GM19372 (cell line): ENCODE results near the gene DLL1.

Experiments used
- ATAC-seq: cut with Tn5 transposase; IDR thresholded peaks from one replicate; pipeline ENCODE4 v1.9.1; 2021; ENCODE audit warnings: mild to moderate bottlenecking, low read depth, moderate library complexity; ENCODE audit not compliant: unreplicated experiment

DLL1 gene

DNA sequence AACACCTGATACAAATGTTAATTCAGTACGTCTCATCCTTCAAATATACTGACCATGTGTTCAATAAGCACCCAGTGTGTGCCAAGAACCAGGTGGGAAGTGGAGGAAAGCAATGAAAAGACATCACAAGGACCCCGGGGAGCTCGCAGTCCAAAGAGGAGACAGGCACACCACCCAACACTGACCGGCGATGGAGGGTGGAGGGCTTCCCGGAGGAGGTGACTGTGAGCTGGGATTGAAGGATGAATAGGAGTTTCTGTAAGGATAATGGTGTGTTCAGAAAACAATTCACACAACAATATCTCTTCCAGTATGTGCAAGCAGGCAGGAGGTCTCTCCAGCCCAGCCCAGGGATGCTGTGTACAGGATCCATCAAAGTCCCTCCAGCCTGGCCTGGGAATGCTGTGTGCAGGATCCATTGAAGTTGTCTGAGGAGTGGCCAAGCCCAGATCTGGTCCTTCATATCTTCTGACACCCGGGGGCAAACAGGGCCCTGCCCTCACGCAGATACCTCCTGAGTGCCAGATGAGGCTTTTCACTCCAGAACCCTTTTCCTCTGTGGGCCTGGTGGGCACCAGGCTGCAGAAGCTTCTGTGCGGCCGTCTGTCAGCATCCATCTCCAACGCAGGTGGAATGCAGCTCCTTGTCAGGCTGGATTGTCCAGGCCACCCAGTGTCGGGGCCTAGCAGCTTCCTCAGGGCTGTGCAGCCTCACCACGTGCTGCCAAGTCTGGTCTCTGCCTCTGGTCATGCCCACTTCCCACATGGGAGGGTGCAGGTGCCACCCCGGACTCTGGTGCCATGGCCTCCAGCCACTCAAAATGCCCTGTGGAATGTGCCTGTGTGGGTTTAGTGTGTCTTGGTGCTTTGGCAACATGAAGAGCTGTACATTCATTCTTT is 36.3 kb downstream of the DLL1 start:
- ATAC-seq, result no peak

DNA sequence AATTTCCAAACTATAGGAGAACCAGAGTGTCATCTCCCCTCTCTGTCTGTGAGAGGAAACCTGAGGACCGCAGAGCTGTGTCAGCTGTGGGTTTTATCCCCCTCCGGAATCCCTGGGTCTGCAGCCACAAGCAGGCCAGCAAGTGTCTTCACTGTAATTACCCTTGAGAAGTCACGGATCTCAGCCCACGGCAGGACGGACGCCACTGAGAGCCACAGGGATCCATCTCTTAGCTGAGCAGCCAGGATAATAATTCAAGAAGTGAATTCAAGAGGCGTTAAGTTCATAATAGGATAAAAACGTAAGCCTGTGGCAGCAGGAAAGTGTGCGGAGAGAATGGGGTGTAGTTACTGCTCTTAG is 37.0 kb downstream of the DLL1 start:
- ATAC-seq, result no peak

DNA sequence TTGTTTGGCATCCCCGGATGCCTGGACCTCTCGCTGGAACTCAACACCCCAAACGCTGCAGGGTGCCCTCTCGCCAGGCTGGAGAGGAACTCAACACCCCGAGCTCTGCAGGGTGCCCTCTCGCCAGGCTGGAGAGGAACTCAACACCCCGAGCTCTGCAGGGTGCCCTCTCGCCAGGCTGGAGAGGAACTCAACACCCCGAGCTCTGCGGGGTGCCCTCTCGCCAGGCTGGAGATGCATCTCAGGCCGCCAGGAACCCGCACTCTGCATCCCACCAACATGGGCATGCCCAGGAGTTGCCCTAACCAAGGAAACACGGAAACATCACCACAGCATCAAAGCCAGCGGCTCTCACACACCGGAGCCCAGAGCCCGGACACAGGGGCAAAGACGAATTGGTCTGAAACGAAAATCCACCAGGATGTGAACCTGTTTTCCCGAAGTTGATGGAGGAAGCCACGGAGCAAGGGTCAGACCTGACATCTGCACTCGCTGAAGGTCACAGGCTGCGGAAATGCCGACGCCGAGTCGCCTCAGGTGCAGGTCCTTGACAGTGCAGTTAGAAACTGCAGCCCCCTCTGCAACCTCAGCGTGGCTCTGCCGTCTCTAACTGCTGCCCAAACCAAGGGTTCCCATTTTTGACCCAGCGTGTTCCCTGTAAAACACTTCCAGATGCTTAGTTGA is 37.5 kb downstream of the DLL1 start:
- ATAC-seq, result no peak

DNA sequence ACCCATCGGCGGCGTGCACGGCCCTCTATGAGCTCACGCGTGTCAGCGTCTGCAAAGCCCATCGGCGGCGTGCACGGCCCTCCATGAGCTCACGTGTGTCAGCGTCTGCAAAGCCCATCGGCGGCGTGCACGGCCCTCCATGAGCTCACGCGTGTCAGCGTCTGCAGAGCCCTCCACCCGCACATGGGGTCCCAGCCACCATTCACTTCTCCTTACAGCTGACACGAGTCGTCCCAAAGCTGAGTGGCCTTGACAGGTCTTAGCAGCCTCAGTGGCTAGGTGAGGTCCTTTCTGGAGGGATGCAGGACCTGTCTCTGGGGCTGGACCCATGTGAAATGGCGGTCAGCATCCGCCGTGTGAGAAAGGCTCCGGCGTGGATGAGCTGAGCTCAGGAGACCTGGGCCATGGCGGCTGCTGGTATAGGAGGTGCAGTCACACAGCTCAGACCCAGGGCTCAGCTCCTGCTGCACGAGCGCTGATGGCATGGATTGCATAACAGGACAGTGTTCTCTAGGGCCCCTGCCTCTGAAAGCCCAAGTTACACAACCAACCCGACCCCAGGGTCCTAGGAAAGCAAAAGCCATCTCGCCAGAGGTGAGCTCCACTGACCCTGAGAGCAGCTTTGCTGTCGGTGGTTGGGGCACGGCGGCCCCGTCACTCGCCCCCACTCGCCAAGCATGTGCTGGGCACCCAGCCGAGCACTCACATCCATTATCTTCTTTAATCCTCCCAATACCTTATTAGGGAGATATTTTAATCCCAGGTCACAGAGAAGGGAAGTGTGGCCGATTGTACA is 38.9 kb downstream of the DLL1 start:
- no peak for ATAC-seq

DNA sequence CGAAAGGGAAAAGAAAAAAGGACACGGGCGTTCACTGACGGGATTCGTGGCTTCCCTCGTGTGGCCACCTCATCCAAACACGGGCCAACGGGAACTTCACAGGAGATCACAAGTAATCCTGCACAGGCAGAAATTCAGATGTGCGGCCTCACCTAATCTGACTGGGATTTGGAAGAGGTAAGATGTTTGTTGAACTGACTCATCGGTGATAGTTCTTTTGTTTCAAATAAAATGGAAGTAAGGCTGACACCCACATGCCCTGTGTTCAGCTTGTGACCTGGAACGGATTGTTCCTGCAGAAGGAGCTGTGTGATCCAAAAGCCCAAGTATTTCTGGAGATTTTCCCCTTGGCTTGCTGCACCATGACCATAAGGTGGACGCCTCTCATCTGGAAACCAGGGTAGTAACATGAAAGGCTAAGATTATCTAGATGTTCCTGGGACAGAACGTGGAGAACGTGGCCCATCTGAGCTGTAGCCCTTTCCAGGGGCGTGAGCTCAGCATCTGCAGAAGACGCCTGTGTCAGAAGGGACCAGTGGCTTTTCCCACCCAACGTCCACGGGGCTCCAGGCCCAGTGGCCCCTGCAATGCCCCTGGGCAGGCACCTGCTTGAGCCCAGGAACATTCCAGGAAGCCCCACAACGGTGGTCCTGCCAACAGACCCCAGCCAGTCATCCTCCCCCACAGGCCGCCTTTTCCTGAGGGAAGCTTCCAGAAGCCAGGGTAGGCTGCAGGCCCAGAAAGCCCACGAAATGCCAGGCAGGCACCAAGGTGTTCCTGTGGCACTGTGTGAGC is 39.7 kb downstream of the DLL1 start:
- ATAC-seq, result no peak

DNA sequence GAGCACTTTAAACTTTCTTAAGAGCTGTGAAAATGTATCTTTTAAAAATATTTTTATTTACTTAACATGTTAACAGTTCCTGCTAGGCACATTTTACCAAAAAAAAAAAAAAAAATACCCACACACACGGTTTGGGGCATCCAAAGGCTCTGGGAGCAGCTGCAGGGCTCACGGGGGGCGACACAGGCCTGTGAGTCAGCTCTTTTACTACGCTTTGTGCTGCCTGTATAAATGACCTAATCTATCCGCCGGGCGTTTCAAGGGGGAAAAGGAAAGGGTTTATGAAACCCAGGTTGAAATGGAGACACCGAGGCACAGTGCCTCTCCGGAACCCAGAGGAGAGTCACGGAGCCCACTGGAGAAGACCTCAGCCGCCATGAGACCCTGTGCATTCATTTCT is 40.4 kb downstream of the DLL1 start:
- no peak for ATAC-seq

DNA sequence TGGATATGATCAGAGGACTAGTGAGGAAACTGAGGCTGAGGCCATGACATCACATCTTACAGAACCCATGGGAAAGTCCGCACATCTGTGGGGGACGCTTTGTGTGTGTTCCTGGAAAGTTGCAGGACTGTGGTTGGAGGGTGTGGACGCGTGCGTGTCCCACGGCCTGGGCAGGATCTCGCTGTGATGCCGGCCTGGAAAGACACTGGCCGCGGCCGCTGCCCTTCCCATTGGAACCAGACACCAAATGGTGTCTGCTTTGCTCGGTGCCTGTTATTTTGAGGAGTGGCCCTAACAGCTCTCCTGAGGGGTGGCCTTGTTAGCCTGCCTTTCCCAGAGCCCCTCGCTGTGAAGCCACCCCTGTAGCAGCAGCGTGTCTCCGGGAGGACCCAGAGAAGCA is 41.1 kb downstream of the DLL1 start:
- ATAC-seq, result no peak

DNA sequence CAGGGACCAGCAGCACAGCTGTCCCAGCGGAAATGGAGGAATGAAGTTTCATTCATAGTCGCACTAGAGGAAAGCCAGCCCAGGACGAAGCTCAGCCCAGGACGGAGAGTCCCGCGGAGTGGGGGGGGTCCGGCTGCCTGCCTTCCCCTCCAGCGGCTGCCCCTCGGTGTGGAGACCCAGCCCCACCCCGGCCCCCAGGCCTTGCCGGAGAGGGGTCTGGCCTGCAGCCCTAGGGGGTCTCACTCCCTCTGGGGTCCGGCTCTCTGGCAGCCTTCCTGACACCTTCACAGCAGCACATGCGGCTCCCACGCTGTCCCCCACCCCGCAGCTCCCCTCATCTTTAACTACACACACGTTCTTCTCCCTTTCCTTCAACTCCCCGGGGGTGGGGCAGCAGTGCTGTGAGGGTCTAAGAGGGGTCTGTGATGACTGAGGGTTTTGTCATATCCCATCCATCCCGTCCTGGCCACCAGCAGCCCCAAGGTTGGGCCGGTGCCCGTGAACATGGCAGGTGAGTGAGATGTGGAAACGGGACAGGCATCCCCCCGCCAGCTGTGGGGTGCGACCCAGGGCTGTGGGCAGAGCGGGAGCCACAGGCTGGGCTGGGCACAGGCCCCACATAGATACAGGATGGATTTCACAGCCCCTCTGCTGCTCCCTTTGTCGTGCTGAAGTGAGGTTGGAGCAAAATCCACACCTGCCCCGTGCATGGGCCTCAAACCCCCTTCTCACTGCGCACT is 41.8 kb downstream of the DLL1 start:
- no peak for ATAC-seq

DNA sequence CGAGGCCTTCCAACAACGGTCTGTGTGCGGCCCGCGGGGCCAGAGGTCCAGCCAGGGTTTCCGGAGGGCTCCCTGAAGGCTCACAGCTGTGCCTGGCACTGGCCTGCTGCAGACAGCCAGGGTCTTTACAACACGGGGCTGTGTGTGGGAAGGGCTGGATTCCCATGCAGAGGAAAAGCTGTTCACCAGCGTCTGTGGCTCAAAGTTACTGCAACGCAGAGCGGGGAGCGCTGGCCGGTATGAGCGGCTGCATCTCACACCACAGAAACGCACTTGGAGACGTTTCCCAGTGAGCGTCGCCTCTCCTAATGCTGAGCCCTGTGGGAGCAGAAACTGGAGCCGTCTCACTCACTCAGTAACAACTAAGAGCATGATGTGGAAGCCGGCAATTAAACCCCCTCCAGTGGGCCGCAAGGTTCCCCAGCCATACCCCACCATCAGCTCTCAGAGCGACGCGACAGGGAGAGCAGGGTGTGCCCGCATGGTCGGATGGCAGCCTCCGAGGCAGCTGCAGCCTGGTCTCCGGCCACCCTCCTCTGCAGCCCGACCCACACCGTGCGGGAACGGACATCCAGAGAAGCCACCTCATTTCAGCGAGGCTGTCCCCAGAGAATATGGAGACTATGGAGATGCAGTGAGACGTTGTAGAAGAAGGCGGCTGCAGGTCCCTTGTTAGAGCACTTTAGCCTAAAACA is 42.6 kb downstream of the DLL1 start:
- ATAC-seq, result no peak

DNA sequence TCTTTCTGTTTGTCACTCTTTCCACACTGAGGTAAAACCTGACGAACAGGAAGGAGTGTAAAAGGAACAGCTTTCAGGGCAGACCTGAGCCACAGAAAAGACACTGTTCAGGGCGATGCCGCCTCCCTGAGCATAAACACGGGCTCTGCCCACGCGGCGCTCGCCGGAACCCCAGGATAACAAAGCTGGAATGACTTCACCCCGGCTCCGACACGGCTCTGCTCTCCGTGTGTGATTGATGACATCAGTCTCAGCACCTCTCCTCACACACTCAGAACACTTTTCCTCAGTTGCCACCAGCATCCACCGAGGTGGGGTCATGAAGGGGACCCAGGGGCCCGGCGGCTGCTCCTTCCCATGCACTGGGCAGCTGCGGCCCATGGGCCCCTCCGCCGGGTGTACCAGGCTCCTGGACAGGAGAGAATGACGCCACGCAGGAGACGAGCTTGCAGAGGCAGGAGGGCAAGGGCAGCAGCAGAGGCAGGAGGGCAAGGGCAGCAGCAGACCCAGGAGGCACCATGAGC is 43.6 kb downstream of the DLL1 start:
- no peak for ATAC-seq

DNA sequence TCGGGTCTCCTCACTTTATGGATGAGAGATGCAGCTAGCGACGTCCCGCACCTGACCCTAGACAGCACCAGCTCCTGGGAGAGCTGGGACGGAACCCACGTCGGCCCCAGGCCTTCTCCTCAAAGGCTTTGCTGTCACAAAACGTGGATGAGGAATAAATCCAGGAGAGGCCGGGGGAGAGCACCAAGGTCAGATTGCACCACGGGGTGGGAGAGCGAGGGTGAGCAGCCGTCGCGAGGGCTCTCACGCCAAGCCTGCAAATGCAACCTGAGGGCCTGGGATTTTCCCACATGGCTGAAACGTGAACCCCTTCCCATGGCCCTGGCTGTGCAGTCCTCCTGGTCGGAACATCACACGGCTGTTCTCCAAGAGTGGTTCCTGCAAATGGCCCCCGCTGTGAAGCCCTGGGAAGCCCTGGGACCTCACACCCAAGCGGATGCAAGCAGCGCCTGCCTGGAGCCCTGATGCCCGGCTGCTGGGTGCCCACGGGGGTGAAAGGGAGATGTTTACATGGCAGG is 45.3 kb downstream of the DLL1 start:
- no peak for ATAC-seq

DNA sequence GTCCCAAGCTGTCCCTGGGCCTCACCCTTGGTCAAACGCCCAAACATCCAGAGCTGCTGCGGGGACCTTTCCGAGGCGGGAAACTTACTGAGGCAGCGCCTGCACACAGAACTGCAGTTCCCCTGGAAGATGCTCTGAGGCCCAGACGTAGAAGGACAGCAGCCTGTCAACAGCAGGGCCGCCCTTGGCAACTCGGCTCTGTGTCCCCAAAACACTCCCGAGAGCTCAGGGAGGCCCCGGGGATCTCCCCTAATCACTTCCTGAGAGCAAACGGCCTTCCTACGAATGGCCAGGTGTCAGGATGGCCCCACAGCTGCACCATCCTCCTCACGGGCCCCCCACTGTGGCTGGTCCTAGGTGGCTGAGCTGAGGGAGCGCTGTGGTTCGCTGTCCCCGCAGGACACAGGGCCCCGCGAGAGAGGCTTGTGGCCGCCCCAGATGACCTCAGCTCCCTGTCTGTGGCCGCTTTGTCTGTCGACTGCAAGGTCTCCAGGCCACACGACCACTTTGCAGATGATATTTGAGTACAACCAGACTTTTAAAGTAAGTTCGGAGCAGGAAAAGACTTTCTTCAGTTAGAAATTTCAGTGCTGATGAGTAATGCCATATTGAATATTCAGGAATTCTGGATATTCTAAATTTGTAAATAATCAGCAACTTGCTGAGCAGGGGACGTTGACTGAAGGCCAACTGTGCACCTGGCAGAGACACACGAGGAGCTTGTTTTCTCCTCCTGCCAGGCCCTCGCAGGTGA is 46.0 kb downstream of the DLL1 start:
- ATAC-seq, result no peak

DNA sequence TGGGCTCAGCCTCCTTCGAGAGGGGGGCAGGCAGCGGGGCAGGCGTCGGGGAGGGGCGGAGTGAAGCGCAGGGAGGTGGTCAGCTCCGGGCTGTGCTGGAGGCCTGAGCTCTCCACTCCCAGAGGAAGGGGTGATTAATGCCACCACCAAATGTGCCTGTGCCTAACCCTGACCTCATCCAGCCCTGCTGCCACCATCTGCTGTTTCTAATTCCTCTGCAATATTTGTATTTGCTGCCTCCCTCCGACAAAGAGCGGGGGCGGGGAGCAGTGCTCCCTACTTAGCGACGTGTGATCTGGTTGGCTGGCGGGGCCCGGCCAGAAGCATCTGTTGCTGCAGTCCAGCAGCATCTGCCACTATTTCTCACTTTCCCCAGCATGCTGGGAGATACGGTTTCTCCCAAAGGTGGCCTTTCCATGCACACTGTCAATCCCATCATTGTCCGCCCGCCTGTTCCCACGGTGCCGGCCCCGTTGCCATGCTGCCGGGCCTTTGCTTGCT is 47.0 kb downstream of the DLL1 start:
- no peak for ATAC-seq

DNA sequence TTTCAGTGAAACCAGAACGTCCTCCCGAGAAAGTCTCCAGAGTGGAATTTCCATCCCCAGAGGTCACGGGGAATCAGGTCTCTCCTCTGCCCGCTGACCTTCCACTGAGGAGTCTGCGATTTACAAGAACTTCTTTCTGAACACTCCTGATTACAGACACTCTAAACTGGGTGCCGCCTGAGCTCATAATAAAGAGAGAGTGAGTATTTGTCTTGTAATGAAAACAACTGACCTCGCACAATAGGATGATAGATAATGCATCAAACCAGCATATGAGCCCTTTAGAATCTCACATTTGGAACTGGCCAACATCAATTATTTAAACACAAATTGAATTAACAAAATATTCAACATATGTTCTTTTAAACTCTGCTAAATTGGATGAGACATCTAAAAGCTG is 47.5 kb downstream of the DLL1 start:
- ATAC-seq, result no peak

DNA sequence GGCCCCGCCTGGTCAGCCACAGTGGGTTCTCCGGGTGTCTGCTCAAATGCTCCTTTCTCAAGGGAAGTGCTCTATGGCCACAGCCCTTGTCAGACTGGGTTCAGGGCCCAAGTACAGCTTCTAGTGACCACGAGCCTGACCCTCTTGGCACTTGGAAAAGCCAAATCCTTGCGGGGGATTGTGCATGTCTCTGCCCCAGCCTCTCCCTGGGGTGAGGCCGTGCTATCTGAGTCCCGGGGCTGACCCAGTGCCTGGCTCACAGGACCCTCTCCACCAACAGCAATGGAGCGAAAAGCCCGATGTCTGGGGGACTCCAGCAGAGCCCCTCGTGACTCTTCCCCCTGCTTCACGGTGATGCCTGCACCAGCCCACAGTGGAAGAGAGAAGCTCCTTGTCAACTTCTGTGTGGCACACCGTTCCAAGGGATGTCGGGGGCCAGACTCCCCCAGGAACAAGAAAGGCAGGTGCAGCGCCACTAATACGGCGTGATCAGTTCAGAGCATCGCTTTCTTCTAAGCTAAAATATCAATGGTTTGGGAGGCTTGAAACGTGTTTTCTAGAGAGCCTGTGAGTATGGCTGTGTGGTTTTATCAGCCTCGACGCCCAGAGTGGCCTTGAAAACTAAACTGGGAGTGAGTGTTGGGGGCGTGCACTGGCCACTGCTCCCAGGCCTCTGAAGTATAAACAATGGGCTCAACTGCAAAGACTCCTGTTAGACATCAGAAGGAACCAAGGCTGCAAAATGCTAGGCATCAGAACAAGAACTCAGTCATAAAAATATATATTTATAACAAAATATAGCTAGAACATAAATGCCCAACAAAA is 51.9 kb downstream of the DLL1 start:
- ATAC-seq, result no peak

DNA sequence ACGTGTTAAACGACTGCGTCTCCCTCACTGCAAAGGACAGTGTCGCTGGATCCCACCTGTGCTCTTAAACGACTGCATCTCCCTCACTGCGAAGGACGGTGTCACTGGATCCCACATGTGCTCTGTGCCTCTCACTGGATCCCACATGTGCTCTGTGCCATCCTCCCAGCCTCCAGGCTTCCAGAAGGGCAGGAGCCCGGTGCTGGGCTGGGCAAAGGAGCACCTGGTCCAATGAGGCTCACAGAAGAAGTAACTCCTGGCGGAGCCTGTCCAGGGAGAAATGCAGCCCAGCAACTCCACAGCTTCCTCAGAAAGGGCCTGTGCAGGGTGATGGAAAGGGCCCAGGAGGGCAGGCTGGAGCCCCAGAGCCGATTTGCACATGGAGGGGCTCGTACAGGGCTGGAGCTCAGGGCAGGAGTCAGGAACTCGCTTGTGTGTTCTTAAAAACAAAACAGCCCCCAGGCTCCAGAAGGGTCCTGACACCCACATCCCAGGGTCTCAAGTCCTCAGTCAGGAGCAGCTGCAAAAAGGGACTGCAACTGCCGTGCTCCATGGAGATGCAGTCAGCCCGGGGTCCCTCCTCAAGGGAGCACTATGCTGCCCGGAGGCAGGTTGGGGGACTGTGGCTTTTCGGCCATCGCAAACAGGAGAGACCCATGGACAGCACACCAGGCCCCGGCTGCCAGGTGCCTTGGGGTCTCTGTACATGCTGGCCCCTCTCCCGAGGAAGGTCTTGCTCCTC is 52.7 kb downstream of the DLL1 start:
- ATAC-seq, result no peak
